ENCODE data around the gene FRMD5. TPM values are rescaled to one million over a fixed set of nuclear protein-coding genes. Genes with fewer than 3 reads are reported as not detected.
A peak's percentile ranks its signal among the peaks of the same experiment; 100 is the strongest.
"Not testable (repeated sequence)": the region's sequence is repeated elsewhere in the genome, so short reads cannot be mapped to it uniquely, and the experiment has no call there.

The FRMD5 gene
- total RNA-seq, 1 donor from 2014 or later = 62.4 TPM

GRCh38 chr15:44010089-44010488 lies 185.0 kb downstream of the FRMD5 start:
- intact Hi-C loops (cut with micrococcal nuclease) = no loop called here
- no peak for DNase-seq
- no peak overlapping the region for H3K4me3 ChIP-seq
- H3K36me3 ChIP-seq = no peaks in the 10 kb centered on the region
- H3K27me3 ChIP-seq (ENCODE audit: low read depth) = no peaks in the 10 kb centered on the region
- no peak overlapping the region for H3K27ac ChIP-seq (replicated peaks)
- no peak for TF ChIP-seq CTCF (IDR thresholded peaks at IDR 0.05; ENCODE audit: borderline replicate concordance)
- H3K4me1 ChIP-seq = no peaks in the 10 kb centered on the region
- no peaks in the 10 kb centered on the region for H3K9me3 ChIP-seq (replicated peaks)

- TF ChIP-seq CTCF (IDR thresholded peaks at IDR 0.05; ENCODE audit: borderline replicate concordance) = no peak
- Histone ChIP-seq H3K27me3 (ENCODE audit: low read depth) (no peaks in the 10 kb centered on the region), H3K4me1 (no peaks in the 10 kb centered on the region), H3K36me3 (no peaks in the 10 kb centered on the region), H3K4me3 (no peak overlapping the region), H3K9me3 (replicated peaks) (no peaks in the 10 kb centered on the region), H3K27ac (replicated peaks) (no peak overlapping the region)
- intact Hi-C loops (cut with micrococcal nuclease) = no loop called here
- no peak for DNase-seq
These were observed 186.0 kb downstream of the FRMD5 start for GRCh38 chr15:44009038-44009437.

DNA sequence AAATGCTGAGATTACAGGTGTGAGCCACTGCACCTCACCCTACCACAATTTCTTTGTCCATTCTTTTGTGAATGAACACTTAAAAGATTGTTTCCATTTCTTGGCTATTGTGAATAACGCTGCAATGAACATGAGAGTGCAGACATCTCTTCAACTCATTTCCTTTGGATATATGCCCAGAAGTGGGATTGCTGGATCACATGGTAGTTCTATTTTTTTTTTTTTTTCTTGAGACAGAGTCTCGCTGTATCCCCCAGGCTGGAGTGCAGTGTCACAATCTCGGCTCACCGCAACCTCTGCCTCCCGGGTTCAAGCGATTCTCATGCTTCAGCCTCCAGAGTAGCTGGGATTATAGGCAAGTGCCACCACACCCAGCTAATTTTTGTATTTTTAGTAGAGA lies 194.8 kb downstream of the FRMD5 start:
- H3K27me3 ChIP-seq (ENCODE audit: low read depth); H3K9me3 ChIP-seq (replicated peaks); DNase-seq; H3K4me3 ChIP-seq; H3K36me3 ChIP-seq; intact Hi-C loops (cut with micrococcal nuclease); H3K27ac ChIP-seq (replicated peaks): not testable (repeated sequence)
- peaks cover 27% of the 10 kb centered on the region for H3K4me1 ChIP-seq

- H3K4me1 ChIP-seq = peaks cover 27% of the 10 kb centered on the region
- H3K36me3 ChIP-seq = no peaks in the 10 kb centered on the region
- DNase-seq = peak; percentile 42
- no peak for TF ChIP-seq CTCF (IDR thresholded peaks at IDR 0.05; ENCODE audit: borderline replicate concordance)
- peak overlapping the region; percentile 23 for H3K4me3 ChIP-seq
- H3K9me3 ChIP-seq (replicated peaks) = no peaks in the 10 kb centered on the region
- peak overlapping the region; percentile 56 for H3K27ac ChIP-seq (replicated peaks)
- intact Hi-C loops (cut with micrococcal nuclease) = loop anchor here (10.0 kb wide), 1 partner anchor 56 kb away; no protein-coding TSS in a partner anchor
- no peaks in the 10 kb centered on the region for H3K27me3 ChIP-seq (ENCODE audit: low read depth)
These were observed 196.5 kb downstream of the FRMD5 start for GRCh38 chr15:43998607-43999006.

- Histone ChIP-seq H3K9me3 (replicated peaks) (no peaks in the 10 kb centered on the region), H3K36me3 (no peaks in the 10 kb centered on the region), H3K27me3 (ENCODE audit: low read depth) (no peaks in the 10 kb centered on the region), H3K4me1 (no peaks in the 10 kb centered on the region), H3K27ac (replicated peaks) (no peak overlapping the region), H3K4me3 (no peak overlapping the region)
- DNase-seq = no peak
- intact Hi-C loops (cut with micrococcal nuclease) = loop anchor here (10.0 kb wide), 1 partner anchor 64 kb away; no protein-coding TSS in a partner anchor
- no peak for TF ChIP-seq CTCF (IDR thresholded peaks at IDR 0.05; ENCODE audit: borderline replicate concordance)
These were observed 203.9 kb downstream of the FRMD5 start for GRCh38 chr15:43991206-43991605.

DNA sequence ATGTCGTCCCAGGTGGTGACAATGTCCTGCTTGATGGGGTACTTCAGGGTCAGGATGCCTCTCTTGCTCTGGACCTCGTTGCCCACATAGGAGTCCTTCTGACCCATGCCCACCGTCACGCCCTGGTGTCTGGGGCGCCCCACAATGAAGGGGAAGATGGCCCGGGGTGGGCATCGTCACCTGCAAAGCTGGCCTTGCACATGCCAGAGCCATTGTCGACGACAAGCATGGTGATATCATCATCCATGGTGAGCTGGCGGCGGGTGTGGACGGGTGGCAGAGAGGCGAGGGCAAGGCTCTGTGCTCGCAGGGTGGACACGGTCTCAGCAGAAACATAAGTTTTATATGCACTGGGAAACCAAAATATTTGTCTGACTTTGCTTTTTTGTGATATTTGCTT lies 205.1 kb downstream of the FRMD5 start:
- no peaks in the 10 kb centered on the region for H3K4me1 ChIP-seq
- intact Hi-C loops (cut with micrococcal nuclease) = loop anchor here (10.0 kb wide), 1 partner anchor 65 kb away; no protein-coding TSS in a partner anchor
- TF ChIP-seq CTCF (IDR thresholded peaks at IDR 0.05; ENCODE audit: borderline replicate concordance) = no peak
- no peaks in the 10 kb centered on the region for H3K27me3 ChIP-seq (ENCODE audit: low read depth)
- H3K36me3 ChIP-seq = no peaks in the 10 kb centered on the region
- no peaks in the 10 kb centered on the region for H3K9me3 ChIP-seq (replicated peaks)
- no peak overlapping the region for H3K27ac ChIP-seq (replicated peaks)
- H3K4me3 ChIP-seq = no peak overlapping the region
- DNase-seq = no peak

Measured in left ventricle myocardium inferior (tissue), 1 donor.